SH-SY5Y (cell line): ENCODE data around the gene ENGASE.

ENCODE experiments used
- GATA2 ChIP-seq: IDR thresholded peaks from 2 replicates; pipeline ENCODE4 v1.6.1; 2011; ENCODE audit warnings: mild to moderate bottlenecking, low read depth, low read length
- GATA3 ChIP-seq: IDR thresholded peaks from 2 replicates; pipeline ENCODE4 v1.6.1; 2011; ENCODE audit warnings: low read depth, mild to moderate bottlenecking, low read length, moderate library complexity

GRCh38 chr17:79084291-79085153 lies 9.9 kb downstream of the ENGASE start:
- TF ChIP-seq GATA2 (no peak), GATA3 (no peak)
